GM12874 (cell line): ENCODE measurements around the gene TRMT1.

Experiments
- TF ChIP-seq, protein P1 (sequence below): IDR thresholded peaks from 2 replicates; pipeline ENCODE4 v1.5.1; 2011; ENCODE audit warnings: low read depth, mild to moderate bottlenecking, control low read depth, low read length, moderate library complexity; ENCODE audit not compliant: insufficient read depth

Gene TRMT1

DNA sequence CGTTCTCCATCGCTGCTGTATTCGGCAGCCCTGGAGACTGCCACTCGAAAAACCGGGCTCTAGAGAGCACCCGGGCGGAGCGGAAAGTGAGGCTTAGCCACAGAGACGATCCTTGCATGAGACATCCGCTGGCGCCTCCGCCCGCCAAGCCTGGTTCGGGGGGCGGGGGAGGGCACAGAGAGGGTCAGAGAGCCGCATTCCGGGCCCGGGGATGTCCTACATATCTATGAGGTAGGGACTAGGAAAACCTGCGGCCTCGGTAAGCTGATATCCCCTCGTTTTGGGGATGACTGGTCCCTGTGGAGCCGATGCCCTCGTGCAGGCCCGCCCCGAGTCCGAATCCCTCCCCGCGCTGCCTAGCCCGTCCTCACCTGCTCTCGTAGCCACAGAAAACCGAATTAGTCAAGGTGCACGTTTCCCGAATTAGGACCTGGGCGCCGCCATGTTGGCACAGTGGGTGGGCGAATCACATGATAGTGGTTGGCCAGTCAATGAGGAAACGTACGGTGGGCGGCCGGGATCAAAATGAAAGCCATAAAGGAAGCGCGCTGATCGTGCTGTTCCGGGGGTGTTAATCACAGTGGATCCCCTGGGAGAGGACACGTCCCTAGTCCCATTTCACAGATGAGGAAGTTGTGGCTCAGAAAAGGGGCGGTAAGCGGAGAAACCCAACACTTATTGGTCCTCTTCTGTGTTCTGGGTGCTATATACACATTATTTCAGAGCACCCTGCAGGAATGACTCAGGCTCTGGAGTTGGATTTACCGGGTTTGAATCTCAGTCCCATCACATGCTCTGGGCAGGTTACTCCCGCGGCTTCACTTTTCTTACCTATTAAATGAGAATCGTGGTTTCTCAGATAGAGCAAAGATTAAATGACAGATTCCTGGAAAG is at the start of gene TRMT1:
TSS of gene TRMT1 (minus strand) at position 459 of the 894 bp plus-strand sequence. CDS start at position 118, 341 bp downstream.
- TF ChIP-seq, protein P1, sequence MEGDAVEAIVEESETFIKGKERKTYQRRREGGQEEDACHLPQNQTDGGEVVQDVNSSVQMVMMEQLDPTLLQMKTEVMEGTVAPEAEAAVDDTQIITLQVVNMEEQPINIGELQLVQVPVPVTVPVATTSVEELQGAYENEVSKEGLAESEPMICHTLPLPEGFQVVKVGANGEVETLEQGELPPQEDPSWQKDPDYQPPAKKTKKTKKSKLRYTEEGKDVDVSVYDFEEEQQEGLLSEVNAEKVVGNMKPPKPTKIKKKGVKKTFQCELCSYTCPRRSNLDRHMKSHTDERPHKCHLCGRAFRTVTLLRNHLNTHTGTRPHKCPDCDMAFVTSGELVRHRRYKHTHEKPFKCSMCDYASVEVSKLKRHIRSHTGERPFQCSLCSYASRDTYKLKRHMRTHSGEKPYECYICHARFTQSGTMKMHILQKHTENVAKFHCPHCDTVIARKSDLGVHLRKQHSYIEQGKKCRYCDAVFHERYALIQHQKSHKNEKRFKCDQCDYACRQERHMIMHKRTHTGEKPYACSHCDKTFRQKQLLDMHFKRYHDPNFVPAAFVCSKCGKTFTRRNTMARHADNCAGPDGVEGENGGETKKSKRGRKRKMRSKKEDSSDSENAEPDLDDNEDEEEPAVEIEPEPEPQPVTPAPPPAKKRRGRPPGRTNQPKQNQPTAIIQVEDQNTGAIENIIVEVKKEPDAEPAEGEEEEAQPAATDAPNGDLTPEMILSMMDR: no peak

DNA sequence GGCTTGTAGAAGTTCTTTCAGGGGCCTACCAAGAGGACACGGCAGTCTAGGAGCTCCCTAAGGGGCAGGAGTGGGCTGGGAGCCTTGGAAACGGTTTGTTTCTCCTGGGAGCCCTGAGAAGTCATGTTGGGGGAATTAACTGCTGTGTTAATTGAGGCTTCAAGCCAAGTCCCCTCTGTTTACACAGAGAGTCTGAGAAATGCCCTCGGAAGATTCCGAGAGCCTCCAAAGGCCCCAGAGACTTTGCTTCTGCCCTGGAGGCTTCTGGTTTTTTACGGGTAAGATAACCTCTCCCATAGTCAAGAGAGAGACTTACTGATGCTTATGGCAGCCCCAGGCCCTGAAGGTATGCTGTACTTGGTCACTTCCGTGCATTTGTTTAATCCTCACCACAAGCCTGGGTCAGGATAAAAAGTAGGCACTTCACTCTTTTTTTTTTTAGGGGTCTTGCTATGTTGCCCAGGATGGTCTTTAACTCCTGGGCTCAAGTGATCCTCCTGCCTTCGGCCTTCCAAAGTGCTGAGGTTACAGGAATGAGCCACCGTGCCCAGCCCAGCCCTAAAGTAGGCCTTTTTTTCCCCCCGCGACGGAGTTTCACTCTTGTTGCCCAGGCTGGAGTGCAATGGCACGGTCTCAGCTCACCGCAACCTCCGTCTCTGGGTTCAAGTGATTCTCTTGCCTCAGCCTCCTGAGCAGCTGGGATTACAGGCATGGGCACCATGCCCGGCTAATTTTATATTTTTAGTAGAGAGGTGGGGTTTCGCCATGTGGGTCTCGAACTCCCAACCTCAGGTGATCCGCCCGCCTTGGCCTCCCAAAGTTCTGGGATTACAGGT is 48.8 kb upstream of the TRMT1 start:
- TF ChIP-seq, protein P1: no peak

DNA sequence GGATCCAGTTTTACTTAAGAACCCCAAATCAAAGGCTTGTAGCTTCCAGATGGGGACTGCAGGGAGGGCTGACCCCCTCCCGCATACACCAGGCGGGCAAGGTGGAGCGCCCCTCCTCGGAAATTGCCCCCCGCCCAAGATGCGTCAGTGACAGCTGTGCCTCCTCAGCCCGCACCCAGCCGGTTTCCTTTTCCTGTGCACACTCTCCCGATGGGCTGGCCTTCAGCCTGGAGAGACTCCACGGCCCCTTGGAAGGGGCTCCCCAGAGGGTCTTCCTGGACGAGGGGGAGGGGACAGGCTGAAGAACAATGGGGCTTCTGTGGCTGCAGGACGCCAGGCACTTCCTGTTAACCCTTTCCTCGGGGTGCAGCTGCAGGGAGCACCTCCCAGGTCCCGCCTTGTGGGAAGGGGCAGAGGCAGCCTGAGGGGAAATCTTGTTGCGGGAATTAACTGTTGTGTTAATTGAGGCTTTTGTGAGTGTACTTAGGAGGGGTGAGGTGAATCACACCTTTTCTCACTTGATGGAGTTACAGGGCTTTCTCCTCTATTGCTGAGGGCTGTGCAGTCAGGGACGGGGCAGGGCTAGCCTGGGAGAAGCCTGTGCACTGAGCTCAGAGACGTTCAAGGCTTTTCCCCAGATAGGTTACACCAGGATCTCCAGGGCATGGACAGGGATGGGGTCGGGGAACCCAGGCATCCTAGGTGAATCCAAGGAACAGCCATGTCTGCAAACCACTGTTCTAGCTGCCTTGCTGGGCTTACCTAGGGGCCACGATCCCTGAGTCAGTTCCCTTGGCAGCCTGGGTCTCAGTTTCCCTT is 48.0 kb upstream of the TRMT1 start:
- TF ChIP-seq, protein P1: no peak

DNA sequence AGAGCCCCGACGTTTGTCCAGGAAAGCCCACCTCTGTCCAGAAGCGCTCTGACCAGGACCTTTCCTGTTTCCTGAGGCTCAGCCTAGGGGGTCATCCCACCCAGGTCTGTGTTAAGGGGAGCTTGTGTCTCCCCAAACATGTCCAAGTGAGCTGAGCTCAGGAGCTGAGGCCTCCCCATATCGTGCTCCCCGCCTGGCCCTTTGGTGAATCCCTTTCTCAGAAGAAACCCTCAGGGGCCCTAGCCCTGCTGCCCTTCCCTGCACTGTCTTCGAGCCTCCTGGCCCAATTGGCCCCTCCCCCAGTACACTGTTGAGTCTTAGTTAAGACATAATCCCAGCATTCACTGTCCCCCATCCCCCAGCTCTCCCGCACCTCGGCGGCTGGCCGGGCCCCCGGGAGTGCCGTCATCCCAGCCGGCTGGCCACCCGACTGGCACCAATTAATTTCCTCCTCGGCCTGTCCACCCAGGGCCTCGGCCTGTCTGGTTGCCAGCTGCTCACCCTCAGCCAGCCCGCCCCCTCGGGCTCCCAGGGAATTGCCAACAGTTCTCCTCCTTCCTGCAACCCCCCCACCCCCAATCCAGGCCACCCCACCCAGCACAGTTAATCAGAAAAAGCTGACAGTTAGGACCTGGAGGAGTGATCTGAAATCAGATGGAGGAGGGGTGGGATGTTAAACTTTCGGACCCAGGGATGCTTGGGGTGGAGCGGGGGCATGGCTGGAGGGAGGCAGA is 47.2 kb upstream of the TRMT1 start:
- TF ChIP-seq, protein P1: no peak

DNA sequence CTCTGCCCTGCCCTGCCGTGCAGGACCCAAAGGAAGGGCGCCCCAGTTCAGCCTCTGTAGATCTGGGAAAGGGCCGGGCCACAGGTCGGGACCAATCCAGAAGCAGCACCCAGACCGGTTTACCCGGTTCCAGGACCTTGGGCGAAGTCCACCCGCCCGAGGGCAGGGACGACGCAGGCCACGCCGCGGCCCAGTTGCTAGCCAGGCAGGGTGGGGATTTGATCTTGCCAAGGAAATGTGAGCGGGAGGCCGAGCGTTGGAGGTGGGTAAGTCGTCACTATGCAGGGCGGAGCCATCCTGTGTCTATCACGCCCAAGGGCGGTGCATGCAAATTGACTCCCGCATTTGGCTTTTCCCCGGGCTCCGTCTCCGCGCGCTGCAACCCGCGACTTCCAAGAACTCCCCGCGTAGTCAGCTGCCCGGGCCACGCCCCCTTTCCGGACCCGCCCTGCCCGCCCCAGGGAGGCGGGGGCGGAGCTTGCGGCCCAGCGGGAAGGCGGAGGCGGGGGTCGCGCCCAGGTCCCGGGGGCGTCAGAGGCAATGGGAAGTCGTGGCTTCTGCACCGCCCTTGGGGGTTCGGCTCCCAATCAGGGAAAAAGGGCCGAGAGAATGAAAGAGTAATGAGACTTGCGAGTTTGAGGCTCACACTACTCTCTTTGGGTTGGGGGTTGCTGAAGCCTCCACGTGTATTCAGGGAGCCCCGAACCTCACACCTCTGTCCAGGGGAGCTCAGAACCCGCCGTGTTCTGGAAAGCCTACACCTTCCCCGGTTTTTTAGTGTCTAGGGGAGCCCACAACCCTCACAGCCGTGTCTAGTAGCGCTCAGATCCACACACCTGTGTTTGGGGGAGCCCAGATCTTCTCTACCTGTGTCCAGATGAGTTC is 46.4 kb upstream of the TRMT1 start:
- TF ChIP-seq, protein P1: no peak

DNA sequence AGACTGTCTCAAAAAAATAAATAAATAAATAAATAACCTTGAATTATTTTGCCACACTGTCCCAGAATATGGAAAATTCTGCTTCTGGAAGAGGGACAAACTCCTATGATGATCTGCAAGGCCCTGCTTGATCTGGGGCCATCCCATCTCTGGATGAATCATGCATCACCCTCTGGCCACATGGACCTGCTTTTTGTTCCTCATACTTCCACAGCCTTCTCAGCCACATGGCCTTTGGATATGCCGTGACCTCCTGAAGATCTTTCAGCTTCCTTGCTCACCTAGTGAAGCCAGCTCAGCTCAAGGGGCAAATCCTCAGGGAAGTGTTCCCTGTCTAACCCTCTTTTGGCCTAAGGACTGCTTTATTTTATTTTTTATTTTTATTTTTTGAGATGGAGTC is 44.0 kb upstream of the TRMT1 start:
- TF ChIP-seq, protein P1: no peak
